ENCODE measurements around the gene KRT24. TPM values are rescaled to one million over a fixed set of nuclear protein-coding genes. Genes with fewer than 3 reads are reported as not detected.

The KRT24 gene
- polyA plus RNA-seq, 1 experiment: not detected

DNA sequence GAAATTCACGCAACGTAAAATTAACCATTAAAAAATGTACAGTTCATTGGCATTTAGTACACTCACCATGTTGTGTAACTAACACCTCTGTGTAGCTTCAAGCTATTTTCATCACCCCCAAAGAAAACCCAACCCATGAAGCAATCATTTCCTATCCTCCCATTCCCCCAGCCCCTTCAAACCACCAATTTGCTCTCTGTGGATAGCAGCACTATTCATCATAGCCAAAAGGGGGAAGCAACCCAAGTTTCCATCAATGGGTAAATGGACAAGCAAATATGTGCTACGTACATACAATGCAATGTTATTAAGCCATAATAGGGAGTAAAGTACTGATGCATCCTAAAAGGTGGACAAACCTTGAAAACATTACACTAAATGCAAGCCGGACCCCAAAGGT, 27.6 kb downstream of the KRT24 start:
- Histone ChIP-seq H3K9me3 (ENCODE audit: control insufficient read depth, insufficient read depth, low read length) (no peaks in the 10 kb centered on the region), H3K4me3 (ENCODE audit: low read depth, low read length) (no peak overlapping the region), H3K27ac (ENCODE audit: low read depth, low read length) (no peak overlapping the region), H3K27me3 (ENCODE audit: control insufficient read depth, insufficient read depth, low read length) (peaks cover 37% of the 10 kb centered on the region)
- POLR2A ChIA-PET: no interaction called here
- TF ChIP-seq, protein P1, sequence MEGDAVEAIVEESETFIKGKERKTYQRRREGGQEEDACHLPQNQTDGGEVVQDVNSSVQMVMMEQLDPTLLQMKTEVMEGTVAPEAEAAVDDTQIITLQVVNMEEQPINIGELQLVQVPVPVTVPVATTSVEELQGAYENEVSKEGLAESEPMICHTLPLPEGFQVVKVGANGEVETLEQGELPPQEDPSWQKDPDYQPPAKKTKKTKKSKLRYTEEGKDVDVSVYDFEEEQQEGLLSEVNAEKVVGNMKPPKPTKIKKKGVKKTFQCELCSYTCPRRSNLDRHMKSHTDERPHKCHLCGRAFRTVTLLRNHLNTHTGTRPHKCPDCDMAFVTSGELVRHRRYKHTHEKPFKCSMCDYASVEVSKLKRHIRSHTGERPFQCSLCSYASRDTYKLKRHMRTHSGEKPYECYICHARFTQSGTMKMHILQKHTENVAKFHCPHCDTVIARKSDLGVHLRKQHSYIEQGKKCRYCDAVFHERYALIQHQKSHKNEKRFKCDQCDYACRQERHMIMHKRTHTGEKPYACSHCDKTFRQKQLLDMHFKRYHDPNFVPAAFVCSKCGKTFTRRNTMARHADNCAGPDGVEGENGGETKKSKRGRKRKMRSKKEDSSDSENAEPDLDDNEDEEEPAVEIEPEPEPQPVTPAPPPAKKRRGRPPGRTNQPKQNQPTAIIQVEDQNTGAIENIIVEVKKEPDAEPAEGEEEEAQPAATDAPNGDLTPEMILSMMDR (IDR thresholded peaks at IDR 0.05; ENCODE audit: low read depth, low read length): no peak
- CTCF ChIA-PET: interaction anchor here (1.2 kb wide), 1 partner anchor 9 kb away, joined by 3 read pairs; no protein-coding TSS in a partner anchor
- no peak for DNase-seq (ENCODE audit: low read depth, low spot score)

DNA sequence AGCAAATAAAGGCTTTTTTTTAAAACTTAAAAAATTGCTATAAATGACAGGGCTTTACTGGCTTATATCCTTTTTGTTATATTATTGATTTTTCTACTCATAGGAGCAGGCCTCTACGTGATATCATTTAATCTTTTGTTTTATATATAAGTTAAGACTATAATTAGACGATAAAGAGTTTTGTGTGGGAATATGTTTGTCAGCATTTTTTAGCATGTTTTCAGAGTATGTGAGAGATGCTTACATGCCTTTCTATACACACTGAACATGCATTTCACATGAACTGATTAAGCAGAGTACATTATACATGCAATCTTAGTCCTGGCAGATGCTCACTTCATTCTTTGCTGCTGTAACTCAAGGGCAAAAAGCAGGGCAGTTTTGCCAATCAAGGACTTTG, 30.9 kb downstream of the KRT24 start:
- H3K27me3 ChIP-seq (ENCODE audit: control insufficient read depth, insufficient read depth, low read length): peaks cover 29% of the 10 kb centered on the region
- ChIA-PET CTCF (no interaction called here), POLR2A (no interaction called here)
- no peak for DNase-seq (ENCODE audit: low read depth, low spot score)
- TF ChIP-seq, protein P1 (IDR thresholded peaks at IDR 0.05; ENCODE audit: low read depth, low read length): no peak
- no peak overlapping the region for H3K4me3 ChIP-seq (ENCODE audit: low read depth, low read length)
- H3K9me3 ChIP-seq (ENCODE audit: control insufficient read depth, insufficient read depth, low read length): no peaks in the 10 kb centered on the region
- no peak overlapping the region for H3K27ac ChIP-seq (ENCODE audit: low read depth, low read length)

DNA sequence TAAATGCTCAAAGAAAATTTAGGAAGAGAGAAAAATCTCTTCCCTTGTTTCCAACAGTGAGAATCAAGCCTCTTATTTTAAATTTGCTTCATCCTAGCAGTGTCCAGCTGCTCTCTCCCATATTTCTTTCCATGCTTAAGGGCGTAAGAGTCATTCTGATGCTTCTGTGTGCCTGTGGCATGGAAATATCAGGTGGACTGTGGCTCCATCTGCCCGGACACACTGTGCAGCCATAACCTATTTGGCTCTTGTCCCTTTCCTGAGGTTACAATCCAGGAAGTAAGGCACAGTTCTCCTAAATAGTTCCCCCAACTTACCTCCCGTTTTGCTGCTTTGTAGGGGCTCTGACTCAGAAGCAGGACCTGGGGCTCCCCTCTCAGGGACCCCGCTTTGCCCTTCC, 32.3 kb downstream of the KRT24 start:
- H3K27me3 ChIP-seq (ENCODE audit: control insufficient read depth, insufficient read depth, low read length): peaks cover 19% of the 10 kb centered on the region

DNA sequence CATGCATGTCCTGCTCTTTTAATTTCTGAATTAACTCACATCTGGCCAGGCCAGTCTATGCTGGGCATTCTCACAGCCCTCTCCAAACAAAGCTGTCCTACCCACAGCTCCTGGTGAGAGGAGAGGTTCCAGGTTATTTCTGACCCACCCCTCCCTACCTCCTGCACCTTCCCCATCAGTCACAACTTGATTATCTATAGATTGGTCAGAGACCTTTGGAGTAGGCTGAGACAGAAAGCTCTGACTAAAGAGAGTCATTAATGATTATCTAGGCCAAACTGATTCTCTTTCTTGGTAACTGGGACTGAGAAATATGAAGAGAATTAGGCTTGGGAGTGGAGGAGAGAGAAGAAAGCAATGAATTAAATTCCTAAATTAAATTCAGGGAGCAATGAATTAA, 37.2 kb downstream of the KRT24 start:
- Histone ChIP-seq H3K27ac (ENCODE audit: low read depth, low read length) (no peak overlapping the region), H3K27me3 (ENCODE audit: control insufficient read depth, insufficient read depth, low read length) (peaks cover 33% of the 10 kb centered on the region), H3K4me3 (ENCODE audit: low read depth, low read length) (no peak overlapping the region), H3K9me3 (ENCODE audit: control insufficient read depth, insufficient read depth, low read length) (no peaks in the 10 kb centered on the region)
- DNase-seq (ENCODE audit: low read depth, low spot score): no peak
- ChIA-PET CTCF (interaction anchor here (1.8 kb wide), 1 partner anchor 982 kb away, joined by 6 read pairs; no protein-coding TSS in a partner anchor), POLR2A (no interaction called here)
- TF ChIP-seq, protein P1 (IDR thresholded peaks at IDR 0.05; ENCODE audit: low read depth, low read length): no peak

More for the DNA sequence above, 32.3 kb downstream of the KRT24 start:
- Histone ChIP-seq H3K27ac (ENCODE audit: low read depth, low read length) (no peak overlapping the region), H3K4me3 (ENCODE audit: low read depth, low read length) (no peak overlapping the region), H3K9me3 (ENCODE audit: control insufficient read depth, insufficient read depth, low read length) (no peaks in the 10 kb centered on the region)
- no peak for DNase-seq (ENCODE audit: low read depth, low spot score)
- ChIA-PET CTCF (no interaction called here), POLR2A (no interaction called here)
- TF ChIP-seq, protein P1 (IDR thresholded peaks at IDR 0.05; ENCODE audit: low read depth, low read length): no peak

DNA sequence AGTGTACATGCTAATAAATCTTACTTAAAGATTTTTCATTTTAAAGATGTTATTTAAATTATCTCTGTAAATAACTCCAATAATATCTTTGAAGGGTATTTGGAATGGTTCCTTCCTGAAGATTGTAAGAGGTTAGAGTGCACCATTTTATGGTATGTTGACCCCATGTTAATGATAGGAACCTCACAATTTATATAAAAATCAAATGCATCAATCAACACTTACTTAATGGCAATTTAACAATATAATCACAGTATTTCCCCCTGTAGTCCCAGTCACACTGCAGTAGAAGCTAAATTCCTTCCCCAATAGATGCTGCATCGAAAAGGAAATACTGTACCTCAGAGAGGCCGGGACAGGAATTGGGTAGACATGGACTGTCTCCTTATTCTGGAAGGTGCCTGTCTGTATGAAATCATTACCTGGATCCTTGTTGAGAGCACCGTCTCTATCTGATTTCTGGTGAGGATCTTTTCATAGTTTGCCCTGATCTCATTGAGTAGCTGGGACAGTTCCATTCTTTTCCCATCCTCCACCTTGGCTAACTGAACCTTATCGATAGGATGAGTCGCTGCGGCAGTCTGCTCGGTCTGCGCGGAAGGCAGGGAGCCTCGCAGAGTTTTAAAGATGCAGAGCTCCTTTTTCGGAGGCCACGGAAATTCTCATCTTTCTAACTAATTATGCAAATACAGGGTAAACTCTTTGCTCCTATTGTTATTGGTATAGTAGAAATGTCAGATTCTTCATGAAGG, 38.8 kb downstream of the KRT24 start, which contains the start of gene KRT222:
TSS of gene KRT222 (minus strand) at position 596 of the 752 bp plus-strand sequence. CDS start at position 518, 78 bp downstream.
- POLR2A ChIA-PET: no interaction called here
- Histone ChIP-seq H3K9me3 (ENCODE audit: control insufficient read depth, insufficient read depth, low read length) (no peaks in the 10 kb centered on the region), H3K4me3 (ENCODE audit: low read depth, low read length) (no peak within 1 kb of the TSS), H3K27me3 (ENCODE audit: control insufficient read depth, insufficient read depth, low read length) (peaks cover 36% of the 10 kb centered on the region), H3K27ac (ENCODE audit: low read depth, low read length) (no peak within 1 kb of the TSS)
- no peak for DNase-seq (ENCODE audit: low read depth, low spot score)
- TF ChIP-seq, protein P1 (IDR thresholded peaks at IDR 0.05; ENCODE audit: low read depth, low read length): no peak
- CTCF ChIA-PET: interaction anchor here (1.0 to 1.8 kb wide), 2 partner anchors 126 to 984 kb away, joined by 3 to 6 read pairs; no protein-coding TSS in a partner anchor

Data from AG04450 (cell line).